Heart right ventricle (tissue), 16 donors: ENCODE measurements around the gene PFKL. TPM values are rescaled to one million over a fixed set of nuclear protein-coding genes. Genes with fewer than 3 reads are reported as not detected.

Source experiments
- ATAC-seq, 8 donors: fragments of 200-7000 bp; cut with Tn5 transposase; one replicate each; pipeline ENCODE4 v1.9.1; 2020; ENCODE audit warnings: mild to moderate bottlenecking in 8 of 8, moderate library complexity in 8 of 8, moderate number of reproducible peaks in 1 of 8
- DNase-seq, 2 donors: peaks; one replicate each; pipeline ENCODE4 v3.0.0-alpha.2; 2020
- H3K27ac ChIP-seq, 10 donors: fragments of 200-600 bp; sonication (generic) in 2 of 10; one replicate each; pipeline versions ENCODE4 v1.5.0 to v1.8.0; 2020 to 2022; ENCODE audit warnings: mild to moderate bottlenecking in 3 of 10
- H3K27me3 ChIP-seq, 7 donors: fragments of 200-600 bp; one replicate each; pipeline ENCODE4 v1.8.0; 2021 to 2022; ENCODE audit warnings: mild to moderate bottlenecking in 2 of 7
- H3K36me3 ChIP-seq, 9 donors: fragments of 200-600 bp; sonication (generic) in 1 of 9; one replicate each; pipeline versions ENCODE4 v1.5.0 to v1.8.0; 2020 to 2022; ENCODE audit warnings: mild to moderate bottlenecking in 2 of 9
- H3K4me1 ChIP-seq, 9 donors: fragments of 200-600 bp; sonication (generic) in 1 of 9; one replicate each; pipeline versions ENCODE4 v1.5.0 to v1.8.0; 2020 to 2022; ENCODE audit warnings: mild to moderate bottlenecking in 4 of 9
- H3K4me3 ChIP-seq, 10 donors: fragments of 200-600 bp; sonication (generic) in 2 of 10; one replicate each; pipeline versions ENCODE4 v1.5.0 to v1.8.0; 2020 to 2022; ENCODE audit warnings: mild to moderate bottlenecking in 7 of 10, moderate library complexity in 2 of 10
- H3K9me3 ChIP-seq, 11 donors: fragments of 200-600 bp in 10 of 11; sonication (generic) in 2 of 11; one replicate each; pipeline versions ENCODE4 v1.5.0 to v1.8.0; 2013 to 2022; ENCODE audit warnings: mild to moderate bottlenecking in 2 of 11, control low read depth in 1 of 11, moderate library complexity in 1 of 11
- WGBS, 2 donors: extraction: QIAGEN DNeasy Blood & Tissue Kit; methylation state at CpG; one replicate each; pipeline ENCODE4 v1.1.7; 2013; ENCODE audit warnings: inconsistent platforms in 1 of 2; 5-methylcytosine and 5-hydroxymethylcytosine counted together
- intact Hi-C, 10 donors: fragments of 100-400 bp; cut with DNase I; formaldehyde crosslinking; loops; one replicate each; pipeline versions ENCODE4 v1.11.1 to v1.14.2; 2022
- polyA plus RNA-seq, 2 donors: library from polyadenylated mRNA; stranded (reverse); fragments of 200-250 nt; gene quantifications; one replicate each; pipeline ENCODE4 v1.2.3, GENCODE V29; 2013
- total RNA-seq, 10 donors: library from RNA; stranded (reverse); fragmentation: NEBNext Ultra II Directional in 3 of 10; extraction: Animal tissue kit (Norgen Biotek cat#: 25700) in 3 of 10; gene quantifications; one replicate each; pipeline versions ENCODE4 v1.2.1 to v1.2.4, GENCODE V29; 2021 to 2023
- TF ChIP-seq, protein P1 (sequence below), 9 donors: fragments of 200-600 bp; sonication (generic) in 2 of 9; IDR thresholded peaks; one replicate each; pipeline versions ENCODE4 v1.5.0 to v1.8.0; 2021 to 2022; ENCODE audit warnings: antibody characterized with exemption in 9 of 9, mild to moderate bottlenecking in 5 of 9, moderate library complexity in 1 of 9
- donor health status: Arrhythmogenic right ventricular cardiomyopathy.
- donor health status: ischemic (EF 13 %, LVEDD 7.1; RV severe dilation, severe dysfunction).
- donor health status: healthy with polysubstance abuse.
- donor health status: DM: no; HTN: yes; CAD: no.
- donor health status: DM: no; HTN: no; CAD: no.
- donor health status: ischemic (EF 25% LVEDD 6.9; RV normal size, moderate dysfunction).
- donor health status: ischemic (EF 25% LVEDD 5.7; RV mildly dilated, moderate dysfunction).
- donor health status: healthy.
- donor health status: DM: yes; HTN: yes; CAD: no.
- donor health status: Ischemic cardiomyopathy.
- donor health status: ischemic (EF 35%, LVEDD 5.7; RV mildly dilated, moderate dysfunction).
- donor health status: nonischemic (EF 11% LVEDD 7.7; RV severe dilation, severe dysfunction).
- donor health status: DM: yes; HTN: yes; CAD: no.
- donor health status: PGD.
- donor health status: ischemic (EF 29% LVEDD 5.4; RV normal size, mild dysfunction).
- donor health status: nonischemic (EF 23%, LVEDD 6.1; RV moderate dilation, normal function).

PFKL gene
- total and polyA plus RNA-seq, 12 donors: 34.7 to 84.4 (median 43.8) TPM

DNA sequence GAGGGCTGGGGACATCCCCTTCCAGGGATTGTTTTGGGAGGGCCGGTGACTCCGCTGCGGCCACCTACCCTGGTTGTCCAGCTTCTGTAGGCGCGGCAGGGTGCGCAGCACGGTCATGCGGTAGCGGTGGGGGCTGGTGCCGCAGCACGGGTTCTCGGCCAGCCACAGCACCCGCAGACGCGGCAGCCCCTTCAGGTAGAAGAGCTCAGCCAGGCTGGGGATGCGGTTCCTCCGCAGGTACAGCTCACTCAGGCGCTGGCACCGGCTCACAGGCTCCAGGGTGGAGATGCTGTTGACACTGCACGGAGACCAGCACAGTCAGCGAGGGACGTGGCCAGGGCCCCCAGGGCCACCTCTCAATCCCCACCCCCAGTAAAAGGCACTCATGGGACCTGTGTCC is 33.1 kb downstream of the PFKL start:
- Histone ChIP-seq H3K36me3 (peaks cover 0 to 68% (median 5%) of the 10 kb centered on the region in 9 donors), H3K4me3 (no peak overlapping the region), H3K9me3 (no peaks in the 10 kb centered on the region), H3K4me1 (peaks cover 0 to 8% (median 2%) of the 10 kb centered on the region in 9 donors), H3K27me3 (no peaks in the 10 kb centered on the region), H3K27ac (no peak overlapping the region)
- ATAC-seq (no peak), DNase-seq (peak in 1 of 2 donors; percentile 13)
- TF ChIP-seq, protein P1, sequence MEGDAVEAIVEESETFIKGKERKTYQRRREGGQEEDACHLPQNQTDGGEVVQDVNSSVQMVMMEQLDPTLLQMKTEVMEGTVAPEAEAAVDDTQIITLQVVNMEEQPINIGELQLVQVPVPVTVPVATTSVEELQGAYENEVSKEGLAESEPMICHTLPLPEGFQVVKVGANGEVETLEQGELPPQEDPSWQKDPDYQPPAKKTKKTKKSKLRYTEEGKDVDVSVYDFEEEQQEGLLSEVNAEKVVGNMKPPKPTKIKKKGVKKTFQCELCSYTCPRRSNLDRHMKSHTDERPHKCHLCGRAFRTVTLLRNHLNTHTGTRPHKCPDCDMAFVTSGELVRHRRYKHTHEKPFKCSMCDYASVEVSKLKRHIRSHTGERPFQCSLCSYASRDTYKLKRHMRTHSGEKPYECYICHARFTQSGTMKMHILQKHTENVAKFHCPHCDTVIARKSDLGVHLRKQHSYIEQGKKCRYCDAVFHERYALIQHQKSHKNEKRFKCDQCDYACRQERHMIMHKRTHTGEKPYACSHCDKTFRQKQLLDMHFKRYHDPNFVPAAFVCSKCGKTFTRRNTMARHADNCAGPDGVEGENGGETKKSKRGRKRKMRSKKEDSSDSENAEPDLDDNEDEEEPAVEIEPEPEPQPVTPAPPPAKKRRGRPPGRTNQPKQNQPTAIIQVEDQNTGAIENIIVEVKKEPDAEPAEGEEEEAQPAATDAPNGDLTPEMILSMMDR (IDR thresholded peaks at IDR 0.05): no peak
- intact Hi-C loops: no loop called here
- WGBS, 2 donors: 95 to 99% methylated on average over 22 of the region's 22 CpGs

GRCh38 chr21:44333509-44334328 is 33.9 kb downstream of the PFKL start:
- H3K36me3 ChIP-seq: peaks cover 0 to 61% (median 5%) of the 10 kb centered on the region in 9 donors
- peak in 1 of 2 donors; percentile 10 for DNase-seq
- 88 to 91% methylated on average over 45 of the region's 45 CpGs for WGBS, 2 donors
- TF ChIP-seq, protein P1 (IDR thresholded peaks at IDR 0.05): no peak
- intact Hi-C loops: no loop called here
- no peaks in the 10 kb centered on the region for H3K27me3 ChIP-seq
- H3K4me1 ChIP-seq: peaks cover 0 to 13% (median 8%) of the 10 kb centered on the region in 9 donors
- H3K27ac ChIP-seq: no peak overlapping the region
- no peak overlapping the region for H3K4me3 ChIP-seq
- ATAC-seq: no peak
- no peaks in the 10 kb centered on the region for H3K9me3 ChIP-seq

GRCh38 chr21:44334329-44335030 is 34.6 kb downstream of the PFKL start:
- ATAC-seq: no peak
- Histone ChIP-seq H3K4me3 (no peak overlapping the region), H3K27me3 (no peaks in the 10 kb centered on the region), H3K4me1 (peaks cover 0 to 13% (median 10%) of the 10 kb centered on the region in 9 donors), H3K36me3 (peaks cover 0 to 61% (median 5%) of the 10 kb centered on the region in 9 donors), H3K27ac (no peak overlapping the region), H3K9me3 (no peaks in the 10 kb centered on the region)
- peak in 1 of 2 donors; percentile 9 for DNase-seq
- WGBS, 2 donors: 89 to 91% methylated on average over 25 to 26 of the region's 26 CpGs
- TF ChIP-seq, protein P1 (IDR thresholded peaks at IDR 0.05): no peak
- intact Hi-C loops: loop anchor here in 2 of 10 donors (5.0 kb wide), 1 partner anchor 32 kb away; the partner anchor contains the start of gene PFKL (in 2 of the 2)

DNA sequence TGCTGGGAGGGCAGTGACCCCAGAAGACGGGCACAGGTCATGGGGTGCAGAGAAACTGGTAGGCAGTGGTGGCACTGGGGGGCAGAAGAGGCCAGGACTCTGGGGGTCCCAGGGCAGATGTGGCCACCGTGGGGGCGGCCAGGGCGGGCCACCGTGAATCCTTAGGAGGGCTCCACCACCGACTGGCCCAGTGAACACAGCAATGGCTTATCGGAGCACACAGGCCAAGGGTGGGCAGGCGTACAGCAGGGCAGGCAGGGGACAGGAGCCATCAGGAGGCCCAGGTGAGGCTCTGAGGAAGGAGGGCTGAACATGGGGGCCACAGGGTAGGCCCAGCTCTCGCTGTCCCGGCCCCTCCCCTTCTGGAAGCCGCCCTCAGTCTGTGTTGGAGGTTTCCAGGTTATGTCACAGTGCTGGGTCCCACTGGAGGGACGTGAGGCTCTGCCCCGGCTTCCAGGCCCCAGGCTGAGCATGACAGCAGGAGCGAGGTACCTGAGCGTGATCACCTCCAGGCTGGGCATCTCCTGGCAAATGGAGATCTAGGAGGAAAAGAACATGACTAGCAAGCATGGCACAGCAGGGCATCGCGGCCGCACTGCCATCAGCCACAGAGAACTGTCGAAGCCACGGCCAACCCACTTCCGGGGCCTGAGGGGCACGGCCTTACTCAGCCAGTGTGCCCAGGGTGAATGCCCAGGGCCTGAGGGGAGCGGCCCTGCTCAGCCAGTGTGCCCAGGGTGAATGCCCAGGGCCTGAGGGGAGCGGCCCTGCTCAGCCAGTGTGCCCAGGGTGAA is 35.6 kb downstream of the PFKL start:
- 95 to 96% methylated on average over 23 of the region's 24 CpGs for WGBS, 2 donors

More for the DNA sequence above, 35.6 kb downstream of the PFKL start:
- DNase-seq: peak in 1 of 2 donors; percentile 7
- Histone ChIP-seq H3K4me3 (no peak overlapping the region), H3K9me3 (no peaks in the 10 kb centered on the region), H3K4me1 (peaks cover 5 to 22% (median 18%) of the 10 kb centered on the region in 9 donors), H3K27ac (no peak overlapping the region), H3K36me3 (peaks cover 0 to 53% (median 5%) of the 10 kb centered on the region in 9 donors), H3K27me3 (no peaks in the 10 kb centered on the region)
- TF ChIP-seq, protein P1 (IDR thresholded peaks at IDR 0.05): no peak
- intact Hi-C loops: loop anchor here in 3 of 10 donors (2.0 to 5.0 kb wide), 2 partner anchors 33 to 35 kb away; partner anchors contain the start of gene PFKL (in 3 of the 3)
- ATAC-seq: no peak
